GM18499 (cell line): ENCODE results near the gene ERCC6L2.

Experiments
- ATAC-seq: cut with Tn5 transposase; IDR thresholded peaks from one replicate; pipeline ENCODE4 v1.9.1; 2021; ENCODE audit warnings: moderate number of reproducible peaks; ENCODE audit not compliant: insufficient read depth, unreplicated experiment

Gene ERCC6L2

GRCh38 chr9:96015876-96016686 is 140.6 kb downstream of the ERCC6L2 start:
- no peak for ATAC-seq
